ENCODE results near the gene SYCP2. TPM values are rescaled to one million over a fixed set of nuclear protein-coding genes. Genes with fewer than 3 reads are reported as not detected.

SYCP2 gene
- polyA plus RNA-seq, 3 donors = 0.28 to 1.2 (median 0.30) TPM

- DNase-seq = no peak
- Histone ChIP-seq H3K9ac (ENCODE audit: insufficient read depth, low read length, poor library complexity, severe bottlenecking) (no peak overlapping the region), H3K36me3 (replicated peaks in 1 of 2; ENCODE audit: control insufficient read depth in 1 of 2, insufficient read depth in 2 of 2, low read length in 2 of 2) (peaks cover 32 to 43% of the 10 kb centered on the region in 2 donors), H3K27ac (ENCODE audit: low read depth in 1 of 2, low read length in 2 of 2) (no peak overlapping the region), H3K9me3 (replicated peaks in 1 of 2; ENCODE audit: control insufficient read depth in 1 of 2, insufficient read depth in 1 of 2, low read length in 2 of 2) (no peaks in the 10 kb centered on the region), H4K20me1 (ENCODE audit: insufficient read depth, low read length) (peaks cover 3% of the 10 kb centered on the region), H3K27me3 (ENCODE audit: control insufficient read depth in 2 of 2, insufficient read depth in 2 of 2, low read length in 2 of 2) (no peaks in the 10 kb centered on the region), H3K4me2 (replicated peaks; ENCODE audit: extremely low read depth, low read length, poor library complexity, severe bottlenecking) (no peak overlapping the region), H3K4me1 (ENCODE audit: control insufficient read depth in 1 of 2, insufficient read depth in 2 of 2, low read length in 2 of 2) (peaks cover 35 to 43% of the 10 kb centered on the region in 2 donors), H3K4me3 (replicated peaks in 1 of 3; ENCODE audit: low read depth in 2 of 3, low read length in 3 of 3) (no peak overlapping the region), H2AFZ (ENCODE audit: insufficient read depth, low read depth, low read length, poor library complexity, severe bottlenecking) (no peak overlapping the region), H3K79me2 (ENCODE audit: insufficient read depth, low read length) (peaks cover 45% of the 10 kb centered on the region)
- no peak for TF ChIP-seq CTCF (IDR thresholded peaks at IDR 0.05)
- no peak overlapping the region for H3K4me3 Mint-ChIP-seq
- H3K27ac Mint-ChIP-seq = peak overlapping the region in 1 of 7 donors; percentile 69
- no peaks in the 10 kb centered on the region for H3K9me3 Mint-ChIP-seq
- peaks cover 30 to 41% of the 10 kb centered on the region in 2 donors for H3K36me3 Mint-ChIP-seq
- intact Hi-C loops (cut with micrococcal nuclease) = loop anchor here (5.0 to 10.0 kb wide), 4 partner anchors 109 to 1179 kb away; no protein-coding TSS in a partner anchor
- WGBS (ENCODE audit: insufficient coverage) = 100% methylated on average over 1 of the region's 2 CpGs
- H3K27me3 Mint-ChIP-seq (ENCODE audit: low read depth in 3 of 3) = no peaks in the 10 kb centered on the region
- peaks cover 55% of the 10 kb centered on the region for H3K4me1 Mint-ChIP-seq
Observed at GRCh38 chr20:59945731-59946130, 12.3 kb upstream of the SYCP2 start.

GRCh38 chr20:59945175-59945574 is 11.7 kb upstream of the SYCP2 start:
- H3K36me3 Mint-ChIP-seq = peaks cover 29 to 39% of the 10 kb centered on the region in 2 donors
- H3K4me2 ChIP-seq (replicated peaks; ENCODE audit: extremely low read depth, low read length, poor library complexity, severe bottlenecking) = no peak overlapping the region
- WGBS (ENCODE audit: insufficient coverage) = no CpG with 5 or more reads among the region's 3 CpGs
- H3K27me3 ChIP-seq (ENCODE audit: control insufficient read depth in 2 of 2, insufficient read depth in 2 of 2, low read length in 2 of 2) = no peaks in the 10 kb centered on the region
- no peaks in the 10 kb centered on the region for H3K9me3 Mint-ChIP-seq
- H3K4me3 ChIP-seq (replicated peaks in 1 of 3; ENCODE audit: low read depth in 2 of 3, low read length in 3 of 3) = no peak overlapping the region
- peaks cover 3% of the 10 kb centered on the region for H4K20me1 ChIP-seq (ENCODE audit: insufficient read depth, low read length)
- no peak overlapping the region for H3K9ac ChIP-seq (ENCODE audit: insufficient read depth, low read length, poor library complexity, severe bottlenecking)
- H3K27ac Mint-ChIP-seq = no peak overlapping the region
- TF ChIP-seq CTCF (IDR thresholded peaks at IDR 0.05) = no peak
- no peak overlapping the region for H3K27ac ChIP-seq (ENCODE audit: low read depth in 1 of 2, low read length in 2 of 2)
- peaks cover 55% of the 10 kb centered on the region for H3K4me1 Mint-ChIP-seq
- intact Hi-C loops (cut with micrococcal nuclease) = loop anchor here (5.0 to 10.0 kb wide), 4 partner anchors 110 to 1180 kb away; no protein-coding TSS in a partner anchor
- peaks cover 31 to 41% of the 10 kb centered on the region in 2 donors for H3K36me3 ChIP-seq (replicated peaks in 1 of 2; ENCODE audit: control insufficient read depth in 1 of 2, insufficient read depth in 2 of 2, low read length in 2 of 2)
- no peak overlapping the region for H2AFZ ChIP-seq (ENCODE audit: insufficient read depth, low read depth, low read length, poor library complexity, severe bottlenecking)
- peaks cover 46% of the 10 kb centered on the region for H3K79me2 ChIP-seq (ENCODE audit: insufficient read depth, low read length)
- peaks cover 36 to 48% of the 10 kb centered on the region in 2 donors for H3K4me1 ChIP-seq (ENCODE audit: control insufficient read depth in 1 of 2, insufficient read depth in 2 of 2, low read length in 2 of 2)
- H3K9me3 ChIP-seq (replicated peaks in 1 of 2; ENCODE audit: control insufficient read depth in 1 of 2, insufficient read depth in 1 of 2, low read length in 2 of 2) = no peaks in the 10 kb centered on the region
- no peak overlapping the region for H3K4me3 Mint-ChIP-seq
- H3K27me3 Mint-ChIP-seq (ENCODE audit: low read depth in 3 of 3) = no peaks in the 10 kb centered on the region
- no peak for DNase-seq

All from CD14-positive monocyte (primary cell).